Right atrium auricular region (tissue), 2 donors: ENCODE results near the gene BRIX1. TPM values are rescaled to one million over a fixed set of nuclear protein-coding genes. Genes with fewer than 3 reads are reported as not detected.

Source experiments
- DNase-seq: peaks from one replicate; pipeline ENCODE4 v3.0.0-alpha.2; 2019; ENCODE audit warnings: low spot score
- H3K27ac ChIP-seq, 2 donors: fragments of 200-600 bp; sonication (generic); 1 replicate in 1 of 2; 2 replicates in 1 of 2; pipeline ENCODE4 v1.5.1; 2016 to 2019
- H3K27me3 ChIP-seq, 2 donors: fragments of 200-600 bp; sonication (generic); one replicate each; pipeline versions ENCODE4 v1.5.1 to v1.6.0; 2017 to 2019
- H3K36me3 ChIP-seq: fragments of 200-600 bp; sonication (generic); one replicate; pipeline ENCODE4 v1.5.1; 2016
- H3K4me1 ChIP-seq, 2 donors: fragments of 200-600 bp; sonication (generic); one replicate each; pipeline versions ENCODE4 v1.5.1 to v1.6.0; 2017 to 2019
- H3K4me3 ChIP-seq, 2 donors: fragments of 200-600 bp; sonication (generic); 1 replicate in 1 of 2; 2 replicates in 1 of 2; pipeline ENCODE4 v1.5.1; 2017 to 2019; ENCODE audit warnings: mild to moderate bottlenecking in 1 of 2, moderate library complexity in 1 of 2
- H3K9me3 ChIP-seq, 2 donors: fragments of 200-600 bp; sonication (generic); one replicate each; pipeline ENCODE4 v1.5.1; 2019
- CTCF ChIP-seq, 2 donors: fragments of 200-600 bp; sonication (generic); IDR thresholded peaks; one replicate each; pipeline ENCODE4 v1.5.1; 2019; ENCODE audit warnings: antibody characterized with exemption in 2 of 2
- total RNA-seq, 2 donors: library from RNA; depleted of rRNA; stranded (reverse); fragments of >200 nt; gene quantifications; one replicate each; pipeline ENCODE4 v1.1.0, GENCODE V29; 2016

The BRIX1 gene
- total RNA-seq, 2 donors from 2014 or later = 8.4 to 11.7 TPM

GRCh38 chr5:34944460-34945047, 29.0 kb downstream of the BRIX1 start:
- Histone ChIP-seq H3K4me3 (no peak overlapping the region), H3K4me1 (no peaks in the 10 kb centered on the region), H3K36me3 (peaks cover 55% of the 10 kb centered on the region), H3K9me3 (no peaks in the 10 kb centered on the region), H3K27me3 (no peaks in the 10 kb centered on the region), H3K27ac (peak overlapping the region; percentile 70 to 86)
- no peak for DNase-seq
- no peak for TF ChIP-seq CTCF (IDR thresholded peaks at IDR 0.05)

GRCh38 chr5:34957321-34957720, 41.8 kb downstream of the BRIX1 start:
- Histone ChIP-seq H3K27ac (peak overlapping the region in 1 of 2 donors; percentile 40), H3K36me3 (peaks cover 17% of the 10 kb centered on the region), H3K4me3 (no peak overlapping the region), H3K27me3 (no peaks in the 10 kb centered on the region), H3K4me1 (no peaks in the 10 kb centered on the region), H3K9me3 (no peaks in the 10 kb centered on the region)
- no peak for TF ChIP-seq CTCF (IDR thresholded peaks at IDR 0.05)
- no peak for DNase-seq

GRCh38 chr5:34957857-34958690, 42.6 kb downstream of the BRIX1 start:
- H3K27me3 ChIP-seq = no peaks in the 10 kb centered on the region
- no peak for DNase-seq
- peak overlapping the region in 1 of 2 donors; percentile 40 for H3K27ac ChIP-seq
- TF ChIP-seq CTCF (IDR thresholded peaks at IDR 0.05) = peak in 1 of 2 donors; percentile 61
- no peaks in the 10 kb centered on the region for H3K9me3 ChIP-seq
- no peaks in the 10 kb centered on the region for H3K4me1 ChIP-seq
- no peak overlapping the region for H3K4me3 ChIP-seq
- H3K36me3 ChIP-seq = peaks cover 16% of the 10 kb centered on the region

- no peak overlapping the region for H3K27ac ChIP-seq
- H3K4me1 ChIP-seq = no peaks in the 10 kb centered on the region
- H3K9me3 ChIP-seq = no peaks in the 10 kb centered on the region
- no peaks in the 10 kb centered on the region for H3K27me3 ChIP-seq
- no peak for TF ChIP-seq CTCF (IDR thresholded peaks at IDR 0.05)
- H3K4me3 ChIP-seq = no peak overlapping the region
- peaks cover 12% of the 10 kb centered on the region for H3K36me3 ChIP-seq
- no peak for DNase-seq
Measured at GRCh38 chr5:34959323-34959722, 43.8 kb downstream of the BRIX1 start.

- no peak for TF ChIP-seq CTCF (IDR thresholded peaks at IDR 0.05)
- Histone ChIP-seq H3K27ac (no peak overlapping the region), H3K4me3 (no peak overlapping the region), H3K27me3 (no peaks in the 10 kb centered on the region), H3K9me3 (no peaks in the 10 kb centered on the region), H3K36me3 (no peaks in the 10 kb centered on the region), H3K4me1 (no peaks in the 10 kb centered on the region)
- DNase-seq = no peak
Measured at GRCh38 chr5:34967540-34967939, 52.0 kb downstream of the BRIX1 start.
